GM18502 (cell line): ENCODE results near the gene RPSA.
"Not testable (repeated sequence)": the region's sequence is repeated elsewhere in the genome, so short reads cannot be mapped to it uniquely, and the experiment has no call there.

Experiments
- ATAC-seq: cut with Tn5 transposase; IDR thresholded peaks from one replicate; pipeline ENCODE4 v1.9.1; 2021; ENCODE audit warnings: mild to moderate bottlenecking; ENCODE audit not compliant: unreplicated experiment, poor library complexity

RPSA gene

DNA sequence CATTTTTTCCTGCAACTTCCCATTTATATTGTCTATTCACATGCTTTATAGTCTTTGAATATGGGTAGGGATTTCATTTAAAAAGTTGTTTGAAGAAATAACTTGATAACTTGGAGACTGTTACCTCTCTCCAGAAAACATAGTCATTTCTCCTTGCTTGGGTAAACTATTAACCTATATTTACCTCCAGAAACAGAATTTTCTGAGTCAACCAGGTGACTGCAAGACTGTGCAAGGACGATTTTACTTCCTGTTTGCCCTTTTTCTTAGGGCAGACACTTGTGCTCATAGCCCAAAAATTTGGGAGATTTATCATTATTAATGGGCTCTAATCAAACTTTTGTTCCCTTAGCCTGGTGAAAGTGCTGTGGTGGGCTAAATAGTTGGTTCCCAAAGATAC is 46.6 kb downstream of the RPSA start:
- no peak for ATAC-seq

DNA sequence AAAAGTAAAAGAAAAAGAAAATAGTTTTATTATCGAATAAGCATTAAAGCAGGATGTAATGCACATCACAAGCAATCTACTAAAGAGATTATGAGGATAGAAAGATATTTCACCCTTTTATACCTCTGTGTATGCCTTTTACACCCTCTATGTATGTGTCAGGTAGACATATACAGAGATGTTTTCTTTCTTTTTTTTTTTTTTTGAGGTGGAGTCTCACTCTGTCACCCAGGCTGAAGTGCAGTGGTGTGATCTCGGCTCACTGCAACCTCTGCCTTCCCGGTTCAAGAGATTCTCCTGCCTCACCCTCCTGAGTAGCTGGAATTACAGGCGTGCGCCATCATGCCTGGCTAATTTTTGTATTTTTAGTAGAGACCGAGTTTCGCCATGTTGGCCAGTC is 47.4 kb downstream of the RPSA start:
- ATAC-seq, result not testable (repeated sequence)

DNA sequence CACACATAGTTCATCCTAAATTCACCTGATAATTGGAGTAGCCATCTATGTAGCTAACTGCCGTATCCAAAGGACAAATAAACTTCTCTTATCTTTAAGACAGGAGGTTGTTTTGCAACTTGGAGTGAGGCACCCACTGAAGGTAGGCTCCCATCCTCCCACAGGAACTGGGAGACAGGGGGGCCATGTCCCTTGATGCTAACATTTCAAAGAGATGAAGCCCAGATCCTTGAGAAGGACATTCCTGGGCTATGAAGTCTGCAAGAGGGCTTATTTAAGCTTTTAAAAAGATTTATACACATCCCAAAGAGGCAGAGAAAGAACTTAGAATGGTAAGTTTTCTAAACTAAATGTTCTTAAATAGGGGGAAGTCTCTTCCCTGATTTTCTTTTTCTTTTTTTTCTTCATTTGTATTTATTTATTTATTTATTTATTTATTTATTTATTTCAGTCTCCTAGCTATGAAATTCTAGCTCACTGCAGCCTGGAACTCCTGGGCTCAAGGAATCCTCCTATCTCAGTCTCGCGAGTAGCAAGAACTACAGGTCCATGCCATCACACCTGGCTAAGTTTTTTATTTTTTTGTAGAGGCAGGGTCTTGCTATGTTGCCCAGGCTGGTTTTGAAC is 48.2 kb downstream of the RPSA start:
- ATAC-seq, result no peak

DNA sequence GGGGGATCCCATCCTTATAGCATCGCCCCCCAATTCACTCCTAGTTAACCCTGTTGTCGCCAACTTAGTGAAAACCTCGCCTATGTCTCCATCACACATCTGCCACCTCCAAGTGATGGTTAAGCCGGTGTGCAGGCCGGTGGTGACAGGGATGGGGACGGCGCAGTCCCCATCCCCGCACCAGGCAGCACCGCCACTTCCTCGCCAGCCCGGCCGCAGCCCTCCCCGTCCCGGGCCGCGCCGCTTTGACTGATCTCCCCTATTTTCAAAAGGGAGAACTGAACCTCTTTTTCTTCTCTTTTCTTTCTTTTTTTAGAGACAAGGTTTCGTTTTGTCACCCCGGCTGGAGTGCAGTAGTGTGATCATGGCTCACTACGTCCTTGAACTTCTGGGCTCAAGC is 49.6 kb downstream of the RPSA start:
- no peak for ATAC-seq

DNA sequence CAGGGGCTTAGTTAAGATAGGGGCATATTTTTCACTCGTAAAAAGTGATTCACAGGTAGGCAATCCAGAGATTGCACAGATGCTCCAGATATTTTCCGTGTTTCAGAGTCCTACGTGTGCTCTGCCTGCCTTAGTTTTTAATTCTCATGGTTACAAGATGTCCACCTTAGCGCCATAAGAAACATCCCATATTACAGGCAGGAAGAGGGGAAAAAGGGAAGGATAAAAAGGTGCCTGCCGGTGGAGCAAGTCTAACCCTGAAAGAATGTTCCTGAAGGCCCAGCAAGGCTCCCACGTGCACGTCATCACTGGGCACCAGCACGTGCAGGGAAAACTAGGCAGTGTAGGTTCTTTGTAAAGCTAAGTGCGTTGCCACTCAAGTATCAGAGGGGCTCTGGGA is 50.8 kb downstream of the RPSA start:
- ATAC-seq, result no peak

DNA sequence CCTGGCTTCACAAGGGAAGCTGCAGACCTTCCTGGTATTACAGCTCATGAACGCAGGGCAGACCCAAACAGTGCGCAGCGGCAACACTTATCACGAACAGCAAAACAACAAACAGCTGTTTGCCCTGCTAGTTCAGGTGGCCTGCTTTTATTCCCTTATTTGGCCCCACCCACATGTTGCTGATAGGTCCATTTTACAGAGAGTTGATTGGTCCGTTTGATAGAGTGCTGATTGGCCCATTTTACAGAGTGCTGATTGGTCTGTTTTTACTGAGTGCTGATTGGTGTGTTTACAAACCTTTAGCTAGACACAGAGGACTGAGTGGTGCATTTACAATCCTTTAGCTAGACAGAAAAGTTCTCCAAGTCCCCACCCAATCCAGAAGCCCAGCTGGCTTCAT is 52.1 kb downstream of the RPSA start:
- ATAC-seq, result not testable (repeated sequence)

DNA sequence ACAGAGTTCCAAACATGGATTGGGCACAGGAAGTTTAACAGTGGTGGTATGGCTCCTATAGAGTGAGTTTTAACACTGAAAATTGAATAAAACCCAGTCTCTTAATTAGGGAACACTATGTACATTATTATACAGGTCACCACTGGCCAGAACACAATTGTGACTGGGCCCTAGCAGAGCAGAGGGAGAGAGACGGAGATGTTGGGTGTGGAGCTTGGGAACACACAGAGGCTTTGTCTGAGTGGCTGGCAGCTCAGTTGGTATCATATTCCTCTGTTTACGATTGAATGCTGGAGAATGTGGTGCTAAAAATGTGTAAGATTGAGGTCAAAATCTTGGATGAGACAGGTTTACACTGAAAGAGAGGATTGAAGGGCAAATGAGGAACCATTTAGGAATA is 54.2 kb downstream of the RPSA start:
- no peak for ATAC-seq
